Sigmoid colon (tissue), 4 donors: ENCODE results near the gene INTS3.
A peak's percentile ranks its signal among the peaks of the same experiment; 100 is the strongest.

ENCODE experiments used
- CTCF ChIP-seq, 4 experiments: fragments of 450-650 bp in 3 of 4; fragments of 200-600 bp in 1 of 4; IDR thresholded peaks; one replicate each; pipeline ENCODE4 v1.5.1; 2016 to 2019; ENCODE audit warnings: antibody characterized with exemption in 4 of 4, mild to moderate bottlenecking in 3 of 4, moderate library complexity in 2 of 4
- EP300 ChIP-seq, 4 donors: sonication (generic); formaldehyde crosslinking; IDR thresholded peaks; one replicate each; pipeline ENCODE4 v1.6.1; 2017; ENCODE audit warnings: antibody characterized with exemption in 4 of 4
- POLR2A ChIP-seq, 2 donors: fragments of 450-650 bp; IDR thresholded peaks; one replicate each; pipeline ENCODE4 v1.6.1; 2016; ENCODE audit warnings: antibody characterized with exemption in 2 of 2, mild to moderate bottlenecking in 2 of 2, moderate library complexity in 2 of 2
- POLR2AphosphoS5 ChIP-seq, 4 donors: sonication (generic); formaldehyde crosslinking; IDR thresholded peaks; one replicate each; pipeline ENCODE4 v1.6.1; 2017; ENCODE audit warnings: antibody characterized with exemption in 4 of 4

GRCh38 chr1:153774780-153775457 lies 47.1 kb downstream of the INTS3 start, which contains the start of gene SLC27A3:
- TF ChIP-seq CTCF (IDR thresholded peaks at IDR 0.05) (no peak), POLR2A (IDR thresholded peaks at IDR 0.05) (no peak), EP300 (IDR thresholded peaks at IDR 0.05) (peak in 1 of 4 donors; percentile 21), POLR2AphosphoS5 (IDR thresholded peaks at IDR 0.05) (peak; percentile 26 to 52 (median 41))
